B cell (primary cell): ENCODE results near the gene CNOT8.

ENCODE experiments used
- EZH2 ChIP-seq: IDR thresholded peaks from 2 replicates; pipeline ENCODE4 v1.6.1; 2012; ENCODE audit warnings: borderline replicate concordance, low read depth, mild to moderate bottlenecking, moderate library complexity, low read length; ENCODE audit not compliant: insufficient read depth, poor library complexity, severe bottlenecking
- TF ChIP-seq, protein P1 (sequence below): fragments of 200-600 bp; IDR thresholded peaks from one replicate; pipeline ENCODE4 v1.8.0; 2022; ENCODE audit warnings: antibody characterized with exemption, mild to moderate bottlenecking

DNA sequence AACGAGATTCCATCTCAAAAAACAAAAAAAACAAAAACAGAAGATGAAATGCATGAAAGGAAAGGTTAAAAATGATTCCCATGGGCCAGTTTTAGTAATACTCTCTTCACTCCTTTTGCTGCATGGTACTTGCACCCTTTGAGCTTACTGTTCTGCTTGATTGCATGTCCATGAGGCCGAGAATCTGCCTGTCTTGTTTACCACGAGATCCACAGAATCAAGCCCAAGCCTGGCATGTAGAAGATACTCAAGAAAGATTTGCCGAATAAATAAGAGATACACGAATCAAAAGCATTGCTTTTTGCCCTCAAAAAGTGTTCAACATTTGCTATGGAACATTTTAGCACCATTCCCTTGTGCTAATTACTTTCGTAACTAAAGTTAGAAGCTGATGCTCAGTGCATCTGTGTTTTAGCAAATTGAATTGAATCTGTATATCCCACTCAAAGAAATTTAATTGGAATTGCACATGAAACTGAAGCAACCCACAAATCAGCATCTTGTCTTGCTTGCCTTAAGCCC lies 9.1 kb upstream of the CNOT8 start:
- TF ChIP-seq, protein P1, sequence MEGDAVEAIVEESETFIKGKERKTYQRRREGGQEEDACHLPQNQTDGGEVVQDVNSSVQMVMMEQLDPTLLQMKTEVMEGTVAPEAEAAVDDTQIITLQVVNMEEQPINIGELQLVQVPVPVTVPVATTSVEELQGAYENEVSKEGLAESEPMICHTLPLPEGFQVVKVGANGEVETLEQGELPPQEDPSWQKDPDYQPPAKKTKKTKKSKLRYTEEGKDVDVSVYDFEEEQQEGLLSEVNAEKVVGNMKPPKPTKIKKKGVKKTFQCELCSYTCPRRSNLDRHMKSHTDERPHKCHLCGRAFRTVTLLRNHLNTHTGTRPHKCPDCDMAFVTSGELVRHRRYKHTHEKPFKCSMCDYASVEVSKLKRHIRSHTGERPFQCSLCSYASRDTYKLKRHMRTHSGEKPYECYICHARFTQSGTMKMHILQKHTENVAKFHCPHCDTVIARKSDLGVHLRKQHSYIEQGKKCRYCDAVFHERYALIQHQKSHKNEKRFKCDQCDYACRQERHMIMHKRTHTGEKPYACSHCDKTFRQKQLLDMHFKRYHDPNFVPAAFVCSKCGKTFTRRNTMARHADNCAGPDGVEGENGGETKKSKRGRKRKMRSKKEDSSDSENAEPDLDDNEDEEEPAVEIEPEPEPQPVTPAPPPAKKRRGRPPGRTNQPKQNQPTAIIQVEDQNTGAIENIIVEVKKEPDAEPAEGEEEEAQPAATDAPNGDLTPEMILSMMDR: no peak
- TF ChIP-seq EZH2: no peak
